Activated CD8-positive, alpha-beta memory T cell treated with anti-CD3 and anti-CD28 coated beads for 1 hour (primary cell): Measurements from ENCODE around the gene LMLN.
"Not testable (repeated sequence)": the region's sequence is repeated elsewhere in the genome, so short reads cannot be mapped to it uniquely, and the experiment has no call there.

Experiments used
- DNase-seq, 2 donors: peaks; one replicate each; pipeline ENCODE4 v3.0.0-alpha.2; 2020; ENCODE audit warnings: low read depth in 1 of 2; ENCODE audit errors: extremely low read depth in 1 of 2

Gene LMLN, protein sequence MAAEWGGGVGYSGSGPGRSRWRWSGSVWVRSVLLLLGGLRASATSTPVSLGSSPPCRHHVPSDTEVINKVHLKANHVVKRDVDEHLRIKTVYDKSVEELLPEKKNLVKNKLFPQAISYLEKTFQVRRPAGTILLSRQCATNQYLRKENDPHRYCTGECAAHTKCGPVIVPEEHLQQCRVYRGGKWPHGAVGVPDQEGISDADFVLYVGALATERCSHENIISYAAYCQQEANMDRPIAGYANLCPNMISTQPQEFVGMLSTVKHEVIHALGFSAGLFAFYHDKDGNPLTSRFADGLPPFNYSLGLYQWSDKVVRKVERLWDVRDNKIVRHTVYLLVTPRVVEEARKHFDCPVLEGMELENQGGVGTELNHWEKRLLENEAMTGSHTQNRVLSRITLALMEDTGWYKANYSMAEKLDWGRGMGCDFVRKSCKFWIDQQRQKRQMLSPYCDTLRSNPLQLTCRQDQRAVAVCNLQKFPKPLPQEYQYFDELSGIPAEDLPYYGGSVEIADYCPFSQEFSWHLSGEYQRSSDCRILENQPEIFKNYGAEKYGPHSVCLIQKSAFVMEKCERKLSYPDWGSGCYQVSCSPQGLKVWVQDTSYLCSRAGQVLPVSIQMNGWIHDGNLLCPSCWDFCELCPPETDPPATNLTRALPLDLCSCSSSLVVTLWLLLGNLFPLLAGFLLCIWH

DNA sequence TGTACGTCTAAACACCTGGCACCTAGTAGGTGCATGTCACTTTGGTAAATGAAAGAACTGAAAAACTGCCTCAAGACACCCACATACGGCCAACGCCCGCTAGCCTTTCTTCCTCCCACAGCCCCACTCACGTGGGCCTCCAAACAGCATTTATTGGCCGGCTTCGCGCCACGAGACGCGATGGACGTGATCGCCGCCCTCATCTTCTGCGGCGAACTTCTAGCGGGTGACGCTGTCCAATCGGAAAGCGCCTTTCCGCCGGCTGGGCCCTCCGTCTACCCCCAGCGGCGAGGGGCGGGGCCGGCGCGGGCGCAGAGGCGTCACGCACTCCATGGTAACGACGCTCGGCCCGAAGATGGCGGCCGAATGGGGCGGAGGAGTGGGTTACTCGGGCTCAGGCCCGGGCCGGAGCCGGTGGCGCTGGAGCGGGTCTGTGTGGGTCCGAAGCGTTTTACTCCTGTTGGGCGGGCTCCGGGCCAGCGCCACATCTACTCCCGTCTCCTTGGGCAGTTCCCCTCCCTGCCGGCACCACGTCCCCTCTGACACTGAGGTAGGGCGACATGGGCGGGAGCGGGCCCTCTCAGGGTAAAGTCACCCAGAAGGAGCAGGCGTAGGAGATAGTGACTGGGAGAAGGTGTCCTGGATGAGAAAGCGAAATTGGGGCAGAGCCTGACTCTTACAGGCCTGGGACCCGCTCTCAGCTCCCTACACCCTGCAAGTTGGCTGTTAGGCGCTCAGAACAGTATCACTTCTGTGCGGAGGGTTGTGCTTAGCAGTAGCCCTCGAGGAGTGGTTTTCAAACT is at the start of gene LMLN:
Gene LMLN (plus strand): TSS at position 327 of the 803 bp plus-strand sequence. CDS start 29 bp downstream, at position 356.
- peak; percentile 85 to 91 for DNase-seq

DNA sequence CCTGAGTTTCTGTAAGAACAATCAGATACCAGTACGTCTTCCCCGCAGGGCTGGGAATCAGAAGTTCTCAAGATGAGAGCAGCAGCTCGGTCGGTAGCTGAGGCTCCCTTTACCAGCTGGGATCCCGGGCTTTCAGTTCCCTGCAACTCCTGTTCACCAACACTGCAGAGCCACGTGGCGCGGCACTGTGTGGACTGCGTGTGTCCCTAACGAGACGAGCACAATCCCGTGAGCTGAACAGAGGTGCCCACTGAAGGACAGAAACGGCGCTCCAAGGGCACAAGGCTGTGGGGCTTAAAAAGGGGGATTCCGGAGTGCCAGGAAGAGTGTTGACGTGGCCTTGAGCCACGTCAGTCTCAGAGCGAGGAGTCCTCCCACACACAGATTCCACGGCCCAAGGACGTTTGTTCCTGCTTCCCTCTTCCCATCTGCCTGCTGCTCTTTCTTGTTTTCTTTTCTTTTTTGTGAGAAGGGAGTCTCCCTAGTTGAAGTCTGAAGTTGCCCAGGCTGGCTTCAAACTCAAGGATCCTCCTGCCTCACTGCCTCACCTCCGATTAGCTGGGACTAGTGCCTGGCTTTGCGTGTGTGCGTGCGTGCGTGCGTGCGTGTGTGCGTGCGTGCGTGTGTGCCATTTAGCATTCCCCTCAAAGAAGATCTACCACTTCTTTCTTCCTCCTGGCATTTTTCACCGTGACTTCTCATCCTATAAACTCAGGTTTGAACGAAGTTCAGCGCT is 47.1 kb upstream of the LMLN start:
- no peak for DNase-seq

DNA sequence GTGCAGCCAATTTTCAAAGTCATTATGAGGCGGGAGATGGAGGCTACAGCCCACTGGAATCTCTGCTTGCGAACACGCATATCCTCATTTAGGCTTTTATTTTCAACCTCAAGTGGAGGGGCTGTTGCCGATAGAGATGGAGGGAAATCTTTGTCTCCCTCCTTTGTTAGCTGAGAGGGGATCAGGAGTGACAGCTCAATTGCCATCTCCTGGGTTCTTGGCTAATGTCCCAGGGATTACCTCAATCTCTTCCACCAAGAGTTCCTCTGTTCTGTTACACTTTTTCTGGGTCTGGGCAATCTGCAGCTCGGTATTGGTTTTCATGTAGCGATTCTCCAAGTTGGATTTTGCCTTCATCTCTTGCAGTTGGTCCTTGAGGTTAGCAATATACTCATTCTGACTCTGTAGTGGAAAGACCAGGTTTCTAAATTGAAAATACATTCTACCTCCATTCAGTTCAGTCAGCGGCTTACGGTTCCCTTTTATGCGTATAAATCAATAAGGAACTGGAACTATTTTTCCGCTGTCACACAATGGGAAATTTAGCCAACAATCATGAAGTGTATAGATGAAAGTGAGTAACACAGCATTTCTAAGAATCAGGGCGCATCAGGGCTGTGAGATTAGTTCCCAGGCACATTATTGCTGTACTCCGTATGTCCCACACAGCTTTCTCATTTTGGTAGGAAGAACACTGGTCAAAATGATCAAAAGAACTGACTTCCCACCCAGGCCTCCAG is 46.2 kb upstream of the LMLN start:
- DNase-seq: no peak

DNA sequence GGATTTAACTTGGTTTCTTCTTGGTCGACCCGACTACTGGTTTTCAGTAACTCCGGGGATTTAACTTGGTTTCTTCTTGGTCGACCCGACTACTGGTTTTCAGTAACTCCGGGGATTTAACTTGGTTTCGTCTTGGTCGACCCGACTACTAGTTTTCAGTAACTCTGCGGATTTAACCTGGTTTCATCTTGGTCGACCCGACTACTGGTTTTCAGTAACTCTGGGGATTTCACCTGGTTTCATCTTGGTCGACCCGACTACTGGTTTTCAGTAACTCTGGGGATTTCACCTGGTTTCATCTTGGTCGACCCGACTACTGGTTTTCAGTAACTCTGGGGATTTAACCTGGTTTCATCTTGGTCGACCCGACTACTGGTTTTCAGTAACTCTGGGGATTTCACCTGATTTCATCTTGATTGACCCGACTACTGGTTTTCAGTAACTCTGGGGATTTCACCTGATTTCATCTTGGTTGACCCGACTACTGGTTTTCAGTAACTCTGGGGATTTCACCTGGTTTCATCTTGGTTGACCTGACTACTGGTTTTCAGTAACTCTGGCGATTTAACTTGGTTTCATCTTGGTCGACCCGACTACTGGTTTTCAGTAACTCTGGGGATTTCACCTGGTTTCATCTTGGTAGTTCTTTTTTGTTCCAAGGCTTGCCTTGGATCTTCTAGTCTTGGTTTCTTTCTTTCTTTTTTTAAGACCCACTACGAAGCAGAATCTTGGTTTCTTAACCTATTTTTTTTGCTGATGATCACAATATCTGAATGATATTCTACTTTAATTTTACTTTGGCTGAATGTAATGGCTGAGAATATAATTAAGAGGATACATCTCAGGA is 38.4 kb upstream of the LMLN start:
- not testable (repeated sequence) for DNase-seq

DNA sequence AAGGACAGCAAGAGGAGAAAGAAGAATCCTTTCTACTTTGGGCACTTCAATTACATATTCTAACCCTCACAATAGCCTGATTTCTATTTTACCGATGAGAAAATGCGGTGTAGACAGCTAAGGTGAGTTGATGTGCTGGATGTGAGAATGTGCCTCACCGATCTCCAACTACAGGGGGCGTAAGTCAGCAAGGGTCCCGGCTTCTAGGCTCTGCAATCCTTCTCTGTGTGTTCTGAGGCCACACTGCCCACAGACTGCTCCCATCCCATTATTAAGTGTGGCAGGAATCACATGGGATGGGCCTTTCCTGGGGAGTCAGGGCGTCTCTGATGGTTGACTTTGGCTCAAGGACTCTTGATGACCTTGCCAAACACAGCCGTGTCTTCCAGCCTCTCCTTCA is 33.6 kb upstream of the LMLN start:
- no peak for DNase-seq

DNA sequence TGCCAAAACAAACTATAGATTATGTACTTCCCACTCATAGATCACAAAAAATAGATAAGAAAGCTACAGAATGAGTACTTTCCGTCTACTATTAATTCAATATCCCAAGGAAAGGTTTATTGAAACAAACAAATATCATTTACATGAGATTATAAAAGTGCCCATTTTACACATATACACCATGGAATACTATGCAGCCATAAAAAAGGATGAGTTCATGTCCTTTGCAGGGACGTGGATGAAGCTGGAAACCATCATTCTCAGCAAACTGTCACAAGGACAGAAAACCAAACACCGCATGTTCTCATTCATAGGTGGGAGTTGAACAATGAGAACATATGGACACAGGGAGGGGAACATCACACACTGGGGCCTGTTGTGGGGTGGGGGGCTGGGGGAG is 32.4 kb upstream of the LMLN start:
- DNase-seq: not testable (repeated sequence)

DNA sequence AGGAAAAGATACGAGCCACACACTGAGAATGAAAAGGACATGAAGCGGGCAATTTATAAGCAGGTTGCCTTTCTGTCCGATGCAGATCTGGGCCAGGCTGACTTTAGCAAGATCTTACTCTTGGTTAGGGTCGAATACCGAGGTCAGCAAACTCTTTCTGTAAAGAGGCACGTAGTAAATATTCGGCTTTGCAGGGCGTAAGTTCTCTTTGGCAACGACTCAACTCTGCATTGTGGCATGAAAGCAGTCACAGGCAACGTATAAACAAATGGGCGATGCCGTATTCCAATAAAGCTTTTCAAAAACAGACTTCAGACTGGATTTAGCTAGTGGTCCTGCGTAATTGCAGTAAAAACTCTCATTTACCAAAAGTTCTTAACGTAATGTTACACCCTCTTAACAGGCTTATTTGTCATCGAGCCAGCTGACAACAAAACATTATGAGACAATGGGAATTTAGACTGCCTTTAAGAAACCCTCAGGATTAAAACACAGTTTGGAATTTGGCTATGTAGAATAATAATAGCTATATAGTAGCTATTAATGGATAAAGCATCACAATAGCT is 23.1 kb upstream of the LMLN start:
- no peak for DNase-seq

DNA sequence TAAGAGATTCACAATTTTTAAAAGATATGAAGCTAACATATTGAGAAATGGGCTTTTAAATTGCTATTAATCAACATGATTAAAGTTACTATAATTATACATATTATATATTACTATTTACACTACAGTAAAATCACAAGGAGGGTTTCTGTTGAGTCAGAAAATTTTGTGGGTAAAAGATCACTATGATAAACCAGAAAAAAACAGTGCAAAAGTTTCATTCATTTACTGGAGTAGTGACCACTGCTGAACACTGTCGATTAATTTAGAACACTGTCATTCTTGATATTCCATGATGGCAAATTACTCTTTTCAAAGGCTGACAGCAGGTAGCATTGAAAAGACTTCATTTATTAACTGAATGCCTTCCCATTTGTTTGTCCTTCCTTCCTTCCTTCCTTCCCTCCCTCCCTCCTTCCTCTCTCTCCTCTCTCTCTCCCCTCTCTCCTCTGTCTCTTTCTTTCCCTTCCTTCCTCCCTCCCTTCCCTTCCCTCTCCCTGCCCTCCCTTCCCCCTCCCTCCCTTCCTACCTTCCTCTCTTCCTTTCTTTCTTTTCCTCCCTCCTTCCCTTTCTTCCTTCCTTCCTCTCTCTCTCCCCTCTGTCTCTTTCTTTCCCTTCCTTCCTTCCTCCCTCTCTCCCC is 19.2 kb upstream of the LMLN start:
- DNase-seq: no peak

DNA sequence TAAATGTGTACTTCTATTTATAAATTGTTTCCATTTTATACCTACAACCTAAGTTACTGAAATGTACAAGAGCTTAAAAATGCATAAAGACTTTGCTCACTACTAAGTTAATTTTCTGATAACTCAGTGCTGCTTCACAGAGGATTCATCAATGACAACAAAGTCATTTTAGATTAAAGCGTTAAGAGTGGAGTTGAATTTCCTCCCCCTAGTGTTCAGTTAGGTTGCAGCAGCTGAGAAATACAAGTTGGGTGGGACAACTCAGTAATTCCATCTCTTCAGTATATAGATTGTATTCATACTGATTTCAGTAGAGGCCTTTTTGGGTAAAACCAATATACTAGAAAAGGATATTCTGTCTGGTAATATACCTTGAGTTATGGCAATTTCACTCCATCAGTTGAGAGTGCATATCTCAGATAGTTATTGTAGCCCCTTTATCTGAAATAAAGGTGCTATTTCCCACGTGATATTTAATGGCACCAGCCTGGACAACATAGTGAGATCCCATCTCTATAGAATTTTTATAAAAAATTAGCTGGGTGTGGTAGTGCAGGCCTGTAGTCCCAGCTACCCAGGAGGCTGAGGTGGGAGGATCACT is 17.0 kb upstream of the LMLN start:
- DNase-seq: no peak

DNA sequence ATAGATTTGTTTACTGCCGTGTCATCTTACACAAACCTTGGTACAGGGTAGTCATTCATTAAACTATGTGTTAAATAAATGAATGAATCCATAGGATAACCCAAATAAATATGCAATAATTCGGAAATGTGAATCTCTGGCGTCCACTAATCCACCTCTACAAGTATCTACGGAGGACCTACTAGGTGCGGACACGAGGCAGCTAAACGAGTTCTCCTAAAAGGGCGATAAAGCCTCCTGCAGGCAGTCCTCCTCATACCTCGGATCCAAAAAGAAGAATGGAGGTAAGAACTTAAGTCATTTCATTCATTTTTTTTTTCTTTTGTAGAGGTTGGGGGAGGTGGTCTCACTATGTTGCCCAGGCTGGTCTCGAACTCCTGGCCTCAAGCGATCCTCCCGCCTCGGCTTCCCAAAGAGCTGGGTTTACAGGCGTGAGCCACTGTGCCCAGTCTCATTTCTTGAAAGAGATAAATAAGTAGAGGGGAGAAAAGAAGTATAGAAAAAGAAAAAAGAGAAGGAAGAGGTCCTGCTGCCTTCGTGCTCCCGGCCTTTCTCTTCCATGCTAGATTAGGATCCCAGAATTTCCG is 10.7 kb upstream of the LMLN start:
- DNase-seq: no peak

DNA sequence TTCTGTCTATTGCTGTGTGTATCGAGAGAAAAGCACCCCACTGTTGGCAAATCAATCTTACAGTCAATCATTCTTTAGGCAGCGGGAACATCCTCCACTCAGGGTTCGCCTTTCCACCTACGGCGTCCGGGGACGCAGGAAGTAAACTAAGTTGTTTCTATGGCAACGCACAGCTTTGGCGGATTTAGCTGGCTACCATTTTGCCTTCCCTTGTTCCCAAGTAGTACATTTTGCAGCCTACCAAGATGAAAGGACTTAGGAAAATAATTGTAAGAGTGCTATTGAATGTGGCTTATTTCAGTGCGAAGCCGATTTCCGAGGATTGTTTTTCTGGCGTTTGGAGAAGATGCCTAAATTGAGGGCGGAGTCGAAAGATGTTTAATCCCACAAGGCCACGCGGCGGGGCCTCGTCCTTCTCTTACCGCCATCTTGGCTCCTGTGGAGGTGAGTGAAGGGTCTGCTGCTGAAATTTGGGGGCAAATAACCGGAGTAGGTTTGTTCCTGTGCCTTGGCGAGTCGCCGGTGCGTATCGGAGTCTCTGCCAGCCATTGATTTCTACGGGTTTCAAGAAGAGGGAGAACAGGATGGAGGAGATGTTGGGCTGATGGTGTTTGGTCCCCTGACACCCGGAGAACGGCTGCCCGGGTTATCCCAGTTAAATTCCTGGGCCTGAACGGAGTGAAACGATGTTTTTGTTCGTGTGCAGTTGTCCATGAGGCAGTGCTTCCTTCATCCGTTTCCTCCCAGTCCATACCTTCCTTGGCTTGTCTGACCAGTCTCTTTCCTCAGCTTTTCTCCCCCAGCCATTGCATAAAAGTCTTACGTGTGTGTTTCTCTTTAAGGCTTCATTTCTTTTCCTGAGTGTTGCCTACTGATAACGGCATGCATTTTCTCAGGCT is 10.0 kb upstream of the LMLN start, which contains the start of gene RPL35A:
Gene RPL35A (plus strand): TSS at position 413 of the 899 bp plus-strand sequence. CDS start 778 bp downstream, outside the sequence.
- peak; percentile 58 to 64 for DNase-seq

DNA sequence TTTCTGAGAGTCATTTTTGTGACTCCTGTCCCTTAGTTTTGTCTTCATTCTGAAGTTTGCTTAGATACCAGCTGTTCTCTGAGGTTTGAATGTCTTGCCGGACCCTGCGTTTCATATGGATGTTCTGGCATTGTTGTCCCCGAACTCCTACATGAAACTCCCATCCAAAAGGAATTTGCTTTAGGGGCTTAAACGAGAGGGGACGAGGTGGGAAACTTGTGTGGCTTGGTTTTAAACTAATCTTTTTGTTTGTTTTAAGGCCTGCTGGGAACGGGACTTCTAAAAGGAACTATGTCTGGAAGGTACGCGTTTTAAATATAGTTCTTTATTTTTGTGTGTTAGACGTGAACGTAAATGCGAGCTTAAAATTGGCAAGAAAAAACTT is 9.3 kb upstream of the LMLN start:
- no peak for DNase-seq

DNA sequence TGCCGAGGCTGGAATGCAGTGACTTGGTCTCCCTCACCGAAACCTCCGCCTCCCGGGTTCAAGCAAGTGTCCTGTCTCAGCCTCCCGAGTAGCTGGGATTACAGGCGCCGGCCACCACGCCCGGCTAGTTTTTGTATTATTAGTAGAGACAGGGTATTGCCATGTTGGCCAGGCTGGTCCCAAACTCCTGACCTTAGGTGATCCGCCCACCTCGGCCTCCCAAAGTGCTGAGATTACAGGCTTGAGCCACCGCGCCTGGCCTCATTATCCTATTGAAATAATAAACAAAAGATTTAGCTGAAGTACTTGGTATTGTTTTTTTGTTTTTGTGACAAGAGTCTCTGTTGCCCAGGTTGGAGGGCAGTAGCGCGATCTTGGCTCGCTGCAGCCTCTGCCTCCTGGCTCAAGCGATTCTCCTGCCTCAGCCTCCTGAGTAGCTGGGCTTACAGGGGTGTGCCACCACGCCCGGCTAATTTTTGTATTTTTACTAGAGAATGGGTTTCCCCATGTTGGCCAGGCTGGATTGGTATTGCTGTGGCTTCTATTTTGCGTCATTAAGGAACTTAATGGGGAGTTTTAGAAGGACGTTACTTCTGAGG is 8.5 kb upstream of the LMLN start:
- no peak for DNase-seq

DNA sequence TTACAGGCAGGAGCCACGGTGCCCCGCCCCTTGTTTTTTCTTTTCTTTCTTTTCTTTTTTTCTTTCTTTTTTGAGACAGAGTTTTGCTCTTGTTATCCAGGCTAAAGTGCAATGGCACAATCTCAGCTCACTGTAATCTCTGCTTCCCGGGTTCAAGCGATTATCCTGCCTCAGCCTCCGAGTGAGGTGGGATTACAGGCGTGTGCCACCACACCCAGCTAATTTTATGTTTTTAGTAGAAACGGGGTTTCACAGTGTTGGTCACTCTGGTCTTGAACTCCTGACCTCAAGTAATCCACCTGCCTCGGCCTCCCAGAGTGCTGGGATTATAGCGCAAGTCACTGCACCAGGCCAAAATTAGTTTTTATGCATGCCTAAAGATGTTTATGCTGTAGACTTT is 7.6 kb upstream of the LMLN start:
- no peak for DNase-seq

DNA sequence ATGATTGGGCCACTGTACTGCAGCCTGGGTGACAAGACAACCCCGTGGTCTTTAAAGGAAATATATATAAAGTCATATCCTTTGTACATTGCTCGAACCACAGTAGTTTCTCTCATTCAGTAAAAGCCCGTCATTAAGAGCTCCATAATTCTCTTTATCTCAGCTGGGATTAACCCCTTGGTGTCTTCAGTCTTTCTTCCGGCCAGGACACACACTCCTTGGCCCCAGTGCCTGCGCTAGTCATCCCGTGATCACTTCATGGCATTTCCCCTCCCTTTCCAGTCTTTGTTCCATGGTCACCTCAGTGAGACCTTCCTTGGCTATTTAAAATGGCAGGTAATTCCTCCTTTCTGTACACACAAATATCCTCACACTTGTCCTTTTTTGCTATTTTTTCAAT is 6.7 kb upstream of the LMLN start:
- DNase-seq: no peak

DNA sequence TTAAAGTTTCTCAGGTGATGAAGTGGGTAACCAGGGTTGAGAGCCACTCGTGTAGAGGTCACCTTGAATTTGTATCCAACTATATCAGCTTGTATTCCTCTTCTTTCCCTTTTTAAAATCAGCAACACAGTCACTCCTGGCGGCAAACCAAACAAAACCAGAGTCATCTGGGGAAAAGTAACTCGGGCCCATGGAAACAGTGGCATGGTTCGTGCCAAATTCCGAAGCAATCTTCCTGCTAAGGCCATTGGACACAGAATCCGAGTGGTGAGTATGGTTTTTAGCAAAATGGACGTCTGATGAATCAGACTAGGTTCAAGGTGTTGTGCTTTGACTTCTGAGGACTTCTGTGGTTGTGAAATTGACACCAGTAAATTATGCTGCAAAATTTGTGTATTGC is 6.1 kb upstream of the LMLN start:
- no peak for DNase-seq
